ENCODE data around the gene IL34. TPM values are rescaled to one million over a fixed set of nuclear protein-coding genes. Genes with fewer than 3 reads are reported as not detected.

IL34 gene
- total and polyA plus RNA-seq, 2 of the 8 experiments (the other 6 are each of a cell fraction or from before 2014, with no cell fraction given): 4.6 to 5.6 TPM

GRCh38 chr16:70681382-70682238, 35.3 kb downstream of the IL34 start (continued):
- no peak for TF ChIP-seq CHD2 (IDR thresholded peaks at IDR 0.05; ENCODE audit: low read length)
- TF ChIP-seq CTBP2 (IDR thresholded peaks at IDR 0.05; ENCODE audit: borderline replicate concordance, insufficient read depth, insufficient read length, low read length): no peak
- no peak for TF ChIP-seq SAP30 (IDR thresholded peaks at IDR 0.05; ENCODE audit: insufficient read depth, insufficient replicate concordance, low read length)
- no peak for TF ChIP-seq YY1 (IDR thresholded peaks at IDR 0.05; ENCODE audit: low read depth, low read length)

All from H1 (cell line).